HepG2 (cell line): ENCODE data around the gene GZF1. TPM values are rescaled to one million over a fixed set of nuclear protein-coding genes. Genes with fewer than 3 reads are reported as not detected.

Experiments used
- DNMT1 ChIP-seq: sonication (generic); formaldehyde crosslinking; IDR thresholded peaks from 2 replicates; pipeline ENCODE4 v1.5.1; 2020; ENCODE audit warnings: mild to moderate bottlenecking, missing genetic modification reagents
- FOXO4 ChIP-seq: sonication (generic); formaldehyde crosslinking; conservative IDR thresholded peaks from 2 replicates; pipeline ENCODE4 v1.8.1; 2023; ENCODE audit warnings: missing genetic modification reagents
- GRHL1 ChIP-seq: sonication (generic); formaldehyde crosslinking; conservative IDR thresholded peaks from 2 replicates; pipeline ENCODE4 v1.8.0; 2022; ENCODE audit warnings: missing genetic modification reagents
- HNRNPH1 ChIP-seq: fragments of 200-400 bp; formaldehyde crosslinking; optimal IDR thresholded peaks from 2 replicates; pipeline ENCODE3; 2017; ENCODE audit warnings: mild to moderate bottlenecking, low read depth, low read length
- IKZF5 ChIP-seq: IDR thresholded peaks from 2 replicates; pipeline ENCODE4 v1.6.1; 2018; ENCODE audit warnings: missing genetic modification reagents, mild to moderate bottlenecking, missing compliant biosample characterization
- JUN ChIP-seq: sonication (generic); formaldehyde crosslinking; IDR thresholded peaks from 2 replicates; pipeline ENCODE4 v1.4.0; 2020; ENCODE audit warnings: mild to moderate bottlenecking, missing genetic modification reagents
- NFKB2 ChIP-seq: sonication (generic); formaldehyde crosslinking; IDR thresholded peaks from 2 replicates; pipeline ENCODE4 v1.4.0; 2020; ENCODE audit warnings: missing genetic modification reagents, borderline replicate concordance
- NFYC ChIP-seq: IDR thresholded peaks from 2 replicates; pipeline ENCODE4 v1.6.1; 2016; ENCODE audit warnings: missing genetic modification reagents, missing compliant biosample characterization
- PPARG ChIP-seq: conservative IDR thresholded peaks from 2 replicates; pipeline ENCODE4 v1.6.1; 2016; ENCODE audit warnings: missing biosample characterization, missing genetic modification reagents
- SMAD1 ChIP-seq: sonication (generic); formaldehyde crosslinking; IDR thresholded peaks from 2 replicates; pipeline ENCODE4 v1.4.0; 2020; ENCODE audit warnings: missing genetic modification reagents, low read depth, mild to moderate bottlenecking, borderline replicate concordance
- SNRNP70 ChIP-seq: fragments of 200-400 bp; formaldehyde crosslinking; IDR thresholded peaks from 2 replicates; pipeline ENCODE4 v1.6.1; 2017; ENCODE audit warnings: mild to moderate bottlenecking, low read depth, low read length, moderate library complexity
- STAG1 ChIP-seq: sonication (generic); formaldehyde crosslinking; IDR thresholded peaks from 2 replicates; pipeline ENCODE4 v1.4.0; 2020; ENCODE audit warnings: missing genetic modification reagents
- ZBTB34 ChIP-seq: sonication (generic); formaldehyde crosslinking; IDR thresholded peaks from 2 replicates; pipeline ENCODE4 v1.8.0; 2022; ENCODE audit warnings: mild to moderate bottlenecking, missing genetic modification reagents
- ZNF121 ChIP-seq: sonication (generic); formaldehyde crosslinking; IDR thresholded peaks from 2 replicates; pipeline ENCODE4 v1.5.0; 2020; ENCODE audit warnings: mild to moderate bottlenecking, missing genetic modification reagents
- ZNF160 ChIP-seq: sonication (generic); formaldehyde crosslinking; IDR thresholded peaks from 2 replicates; pipeline ENCODE4 v1.8.0; 2022; ENCODE audit warnings: mild to moderate bottlenecking, inconsistent platforms, missing genetic modification reagents
- ZNF253 ChIP-seq: sonication (generic); formaldehyde crosslinking; IDR thresholded peaks from 2 replicates; pipeline ENCODE4 v1.8.0; 2022; ENCODE audit warnings: mild to moderate bottlenecking, missing genetic modification reagents, borderline replicate concordance
- ZNF329 ChIP-seq: sonication (generic); formaldehyde crosslinking; IDR thresholded peaks from 2 replicates; pipeline ENCODE4 v1.9.0; 2021; ENCODE audit warnings: low read depth, mild to moderate bottlenecking, missing genetic modification reagents
- ZNF34 ChIP-seq: sonication (generic); formaldehyde crosslinking; IDR thresholded peaks from 2 replicates; pipeline ENCODE4 v1.4.0; 2020; ENCODE audit warnings: mild to moderate bottlenecking, missing genetic modification reagents, borderline replicate concordance
- ZNF678 ChIP-seq: sonication (generic); formaldehyde crosslinking; IDR thresholded peaks from 2 replicates; pipeline ENCODE4 v1.4.0; 2020; ENCODE audit warnings: mild to moderate bottlenecking, missing genetic modification reagents
- ZNF691 ChIP-seq: sonication (generic); formaldehyde crosslinking; IDR thresholded peaks from 2 replicates; pipeline ENCODE4 v1.4.0; 2020; ENCODE audit warnings: missing genetic modification reagents, low read depth, mild to moderate bottlenecking, borderline replicate concordance
- polyA plus RNA-seq, 8 experiments: library from polyadenylated mRNA; depleted of rRNA in 3 of 8; stranded (reverse) in 7 of 8; unstranded in 1 of 8; fragments of >200 nt; fragmentation: Illumina TruSeq in 4 of 8; extraction: Trizol in 4 of 8; gene quantifications; 2 replicates each; pipeline versions ENCODE4 v1.2.1 to v1.2.3, GENCODE V29; 2011 to 2016; ENCODE audit warnings: low read depth in 4 of 8, missing spikeins in 1 of 8, mixed read lengths in 1 of 8; ENCODE audit not compliant: insufficient read depth in 1 of 8
- total RNA-seq, 5 experiments: library from RNA; depleted of rRNA; stranded (reverse); fragments of >200 nt; fragmentation: Illumina TruSeq; extraction: Trizol; gene quantifications; 2 replicates each; pipeline ENCODE4 v1.2.3, GENCODE V29; 2016; ENCODE audit warnings: low read depth in 1 of 5

Gene GZF1
- total and polyA plus RNA-seq, 2 of the 13 experiments (the other 11 are each of a cell fraction or from before 2014, with no cell fraction given), result 16.9 to 26.0 TPM

- TF ChIP-seq ZNF34 (CRISPR knock-in tag) (peak; percentile 72; the same call in 1 of the 2 replicates), ZNF253 (CRISPR knock-in tag) (no peak), NFYC (peak; percentile 50), PPARG (peak; percentile 68; the same call in 1 of the 2 replicates), NFKB2 (CRISPR knock-in tag) (peak; percentile 97), GRHL1 (CRISPR knock-in tag) (no peak), HNRNPH1 (no peak), DNMT1 (CRISPR knock-in tag) (peak; percentile 94), JUN (CRISPR knock-in tag) (no peak), FOXO4 (CRISPR knock-in tag) (peak; percentile 84; the same call in 1 of the 2 replicates), ZNF329 (no peak), ZNF160 (CRISPR knock-in tag) (no peak), ZNF121 (CRISPR knock-in tag) (no peak), ZBTB34 (CRISPR knock-in tag) (peak; percentile 35; the same call in 1 of the 2 replicates), ZNF678 (CRISPR knock-in tag) (0 out of 2 replicates have a peak, but pooled peaks have one; percentile 8), STAG1 (CRISPR knock-in tag) (no peak), ZNF691 (CRISPR knock-in tag) (peak; percentile 52; the same call in 1 of the 2 replicates), IKZF5 (CRISPR knock-in tag) (peak; percentile 93), SMAD1 (CRISPR knock-in tag) (no peak; the same call in 1 of the 2 replicates), SNRNP70 (no peak)
Observed at GRCh38 chr20:23420943-23421931, 59.3 kb downstream of the GZF1 start, which contains the start of gene NAPB (continued).
